Keratinocyte (primary cell): ENCODE data around the gene CDK13. TPM values are rescaled to one million over a fixed set of nuclear protein-coding genes. Genes with fewer than 3 reads are reported as not detected.

Source experiments
- DNase-seq: peaks from one replicate; pipeline ENCODE4 v3.0.0-alpha.2; 2011; ENCODE audit warnings: low read depth, missing footprints, low spot score
- FAIRE-seq: peaks from 2 replicates; lab custom pipeline; 2011; peaks lifted over from hg19 to GRCh38; lab: Jason Lieb, UNC
- H2AFZ ChIP-seq: 2 replicates; pipeline ENCODE4 v1.6.0; 2012; ENCODE audit warnings: low read length, control low read depth, inconsistent platforms; ENCODE audit not compliant: control insufficient read depth
- H3K27ac ChIP-seq: 2 replicates; pipeline ENCODE4 v1.5.1; 2011; ENCODE audit warnings: low read length; ENCODE audit not compliant: control insufficient read depth, insufficient read depth
- H3K27me3 ChIP-seq: 3 replicates; pipeline ENCODE4 v1.6.0; 2011; ENCODE audit warnings: low read length; ENCODE audit not compliant: control insufficient read depth, insufficient read depth; ENCODE audit errors: extremely low read depth
- H3K36me3 ChIP-seq, 2 experiments: 2 replicates in 1 of 2; 3 replicates in 1 of 2; pipeline ENCODE4 v1.5.1; 2011; ENCODE audit warnings: low read length in 2 of 2, mild to moderate bottlenecking in 1 of 2; ENCODE audit not compliant: control insufficient read depth in 2 of 2, insufficient read depth in 2 of 2; ENCODE audit errors: extremely low read depth in 1 of 2
- H3K4me1 ChIP-seq: 3 replicates; pipeline ENCODE4 v1.5.1; 2011; ENCODE audit warnings: low read length; ENCODE audit not compliant: control insufficient read depth, insufficient read depth; ENCODE audit errors: extremely low read depth
- H3K4me2 ChIP-seq: 3 replicates; pipeline ENCODE4 v1.6.0; 2011; ENCODE audit warnings: low read depth, low read length; ENCODE audit not compliant: control insufficient read depth, insufficient read depth; ENCODE audit errors: extremely low read depth
- H3K4me3 ChIP-seq, 3 experiments: fragments of 200-600 bp in 1 of 3; sonication (generic) in 1 of 3; 2 replicates in 2 of 3; 3 replicates in 1 of 3; pipeline ENCODE4 v1.5.1; 2011 to 2016; ENCODE audit warnings: low read length in 3 of 3, mild to moderate bottlenecking in 3 of 3, control low read depth in 2 of 3, inconsistent platforms in 1 of 3, low read depth in 1 of 3, mixed read lengths in 1 of 3, mixed run types in 1 of 3, moderate library complexity in 1 of 3; ENCODE audit not compliant: control insufficient read depth in 2 of 3, insufficient read depth in 2 of 3; ENCODE audit errors: extremely low read depth in 1 of 3
- H3K79me2 ChIP-seq: 2 replicates; pipeline ENCODE4 v1.6.0; 2012; ENCODE audit warnings: low read length; ENCODE audit not compliant: control insufficient read depth, insufficient read depth
- H3K9ac ChIP-seq: 3 replicates; pipeline ENCODE4 v1.6.0; 2011; ENCODE audit warnings: low read length; ENCODE audit not compliant: control insufficient read depth, insufficient read depth; ENCODE audit errors: extremely low read depth
- H3K9me1 ChIP-seq: 3 replicates; pipeline ENCODE4 v1.6.0; 2011; ENCODE audit warnings: low read length; ENCODE audit not compliant: control insufficient read depth, insufficient read depth; ENCODE audit errors: extremely low read depth
- H3K9me3 ChIP-seq: 2 replicates; pipeline ENCODE4 v1.5.1; 2012; ENCODE audit warnings: low read depth, low read length; ENCODE audit not compliant: control insufficient read depth
- H4K20me1 ChIP-seq: 3 replicates; pipeline ENCODE4 v1.6.0; 2011; ENCODE audit warnings: low read length; ENCODE audit not compliant: control insufficient read depth, insufficient read depth; ENCODE audit errors: extremely low read depth
- EZH2 ChIP-seq: IDR thresholded peaks from one replicate; pipeline ENCODE4 v1.6.1; 2012; ENCODE audit warnings: inconsistent platforms, mild to moderate bottlenecking, low read length, moderate library complexity
- dilution Hi-C: fragments of 300-500 bp; cut with MboI; formaldehyde crosslinking; loops from one replicate; pipeline ENCODE4 v1.7.0; 2020; ENCODE audit warnings: low sequenced_read_pairs; ENCODE audit not compliant: extremely low pct_ligation_motif_present
- polyA plus RNA-seq, 5 experiments: library from polyadenylated mRNA; depleted of rRNA in 3 of 5; stranded (reverse) in 3 of 5; stranded (forward) in 1 of 5; unstranded in 1 of 5; fragments of >200 nt; gene quantifications; 1 replicate in 1 of 5; 2 replicates in 3 of 5; 3 replicates in 1 of 5; pipeline versions ENCODE4 v1.2.1 to v1.2.3, GENCODE V29; 2011 to 2012; ENCODE audit warnings: missing spikeins in 2 of 5, low read depth in 1 of 5, low replicate concordance in 1 of 5
- TF ChIP-seq, protein P1 (sequence below), 3 experiments: IDR thresholded peaks in 1 of 3; conservative IDR thresholded peaks in 1 of 3; optimal IDR thresholded peaks in 1 of 3; 2 replicates in 2 of 3; 3 replicates in 1 of 3; pipeline versions ENCODE3 to v1.5.1; 2011; ENCODE audit warnings: low read length in 3 of 3, mild to moderate bottlenecking in 3 of 3, moderate library complexity in 2 of 3, control low read depth in 1 of 3, inconsistent platforms in 1 of 3; ENCODE audit not compliant: insufficient read depth in 2 of 3; ENCODE audit errors: extremely low read depth in 1 of 3

Gene CDK13
- polyA plus RNA-seq, 1 donor (not counting 4 experiments of a cell fraction or from before 2014, with no cell fraction given): 25.4 TPM

DNA sequence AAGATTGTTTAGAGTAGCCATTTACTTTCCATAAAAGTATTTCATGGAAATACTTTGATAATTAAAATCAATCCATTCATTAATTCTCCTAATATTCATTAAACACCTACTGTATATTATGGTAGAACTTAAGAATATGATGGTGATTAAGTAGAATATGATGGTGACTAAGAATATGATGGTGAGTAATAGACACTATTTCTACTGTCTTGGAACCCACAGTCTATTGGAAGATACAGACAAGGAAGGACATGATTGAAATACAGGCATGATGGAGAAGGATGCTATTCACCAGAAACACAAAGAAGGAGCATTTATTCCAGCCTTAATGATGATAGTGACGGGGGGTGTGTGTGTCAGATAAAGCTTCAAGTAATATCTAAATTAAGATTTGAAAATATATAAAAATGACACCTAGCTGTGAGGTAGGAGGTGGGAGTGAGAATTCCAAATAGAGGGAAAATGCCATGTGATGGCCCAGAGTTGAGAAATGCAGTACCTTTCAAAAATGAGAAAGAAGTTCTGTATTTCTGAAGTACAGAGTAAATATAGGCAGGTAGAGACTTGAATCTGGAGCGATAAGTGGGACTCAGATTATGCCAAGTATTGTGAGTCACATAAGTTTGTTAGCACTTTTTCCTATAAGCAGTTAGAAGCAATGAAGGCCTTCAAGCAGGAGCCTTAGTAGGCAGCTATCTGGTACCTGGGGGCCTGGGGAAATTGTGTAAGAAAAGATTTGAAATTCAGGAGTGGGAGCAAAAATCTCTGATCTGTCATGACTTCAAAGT lies 12.5 kb upstream of the CDK13 start:
- peak overlapping the region; percentile 72 for H3K4me2 ChIP-seq

DNA sequence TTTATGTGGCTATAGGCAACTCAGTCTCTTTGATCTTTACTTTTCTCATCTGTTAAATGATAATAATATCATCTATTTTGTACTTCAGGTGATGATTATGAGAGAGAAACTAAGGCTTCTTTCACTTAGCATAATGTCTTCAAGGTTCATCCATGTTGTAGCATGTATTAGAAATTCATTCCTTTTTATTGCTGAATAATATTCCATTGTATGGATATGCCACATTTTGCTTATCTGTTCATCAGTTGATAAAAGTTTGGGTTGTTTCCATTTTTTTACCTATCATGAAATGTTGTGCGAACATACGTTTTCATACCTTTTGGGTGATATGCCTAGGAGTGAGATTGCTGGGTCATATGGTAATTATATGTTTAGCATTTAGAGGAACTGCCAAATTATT lies 7.2 kb upstream of the CDK13 start:
- Histone ChIP-seq H3K36me3 (no peaks in the 10 kb centered on the region), H3K4me1 (no peaks in the 10 kb centered on the region), H4K20me1 (no peaks in the 10 kb centered on the region), H3K27me3 (no peaks in the 10 kb centered on the region), H3K27ac (no peak overlapping the region), H2AFZ (no peak overlapping the region), H3K9ac (no peak overlapping the region), H3K4me2 (no peak overlapping the region), H3K79me2 (no peaks in the 10 kb centered on the region), H3K9me3 (no peaks in the 10 kb centered on the region), H3K9me1 (no peaks in the 10 kb centered on the region), H3K4me3 (no peak overlapping the region)
- TF ChIP-seq, protein P1, sequence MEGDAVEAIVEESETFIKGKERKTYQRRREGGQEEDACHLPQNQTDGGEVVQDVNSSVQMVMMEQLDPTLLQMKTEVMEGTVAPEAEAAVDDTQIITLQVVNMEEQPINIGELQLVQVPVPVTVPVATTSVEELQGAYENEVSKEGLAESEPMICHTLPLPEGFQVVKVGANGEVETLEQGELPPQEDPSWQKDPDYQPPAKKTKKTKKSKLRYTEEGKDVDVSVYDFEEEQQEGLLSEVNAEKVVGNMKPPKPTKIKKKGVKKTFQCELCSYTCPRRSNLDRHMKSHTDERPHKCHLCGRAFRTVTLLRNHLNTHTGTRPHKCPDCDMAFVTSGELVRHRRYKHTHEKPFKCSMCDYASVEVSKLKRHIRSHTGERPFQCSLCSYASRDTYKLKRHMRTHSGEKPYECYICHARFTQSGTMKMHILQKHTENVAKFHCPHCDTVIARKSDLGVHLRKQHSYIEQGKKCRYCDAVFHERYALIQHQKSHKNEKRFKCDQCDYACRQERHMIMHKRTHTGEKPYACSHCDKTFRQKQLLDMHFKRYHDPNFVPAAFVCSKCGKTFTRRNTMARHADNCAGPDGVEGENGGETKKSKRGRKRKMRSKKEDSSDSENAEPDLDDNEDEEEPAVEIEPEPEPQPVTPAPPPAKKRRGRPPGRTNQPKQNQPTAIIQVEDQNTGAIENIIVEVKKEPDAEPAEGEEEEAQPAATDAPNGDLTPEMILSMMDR (optimal IDR thresholded peaks at IDR 0.05 in 1 of 3, IDR thresholded peaks at IDR 0.05 in 1 of 3, conservative IDR thresholded peaks at IDR 0.05 in 1 of 3; ENCODE audit: extremely low read depth in 1 of 3, insufficient read depth in 2 of 3, low read length in 3 of 3): no peak
- TF ChIP-seq EZH2: no peak
- FAIRE-seq: no peak
- dilution Hi-C loops: no loop called here
- DNase-seq: no peak

More for the DNA sequence above, 12.5 kb upstream of the CDK13 start:
- peaks cover 9% of the 10 kb centered on the region for H3K4me1 ChIP-seq
- H3K27me3 ChIP-seq: no peaks in the 10 kb centered on the region
- H3K79me2 ChIP-seq: no peaks in the 10 kb centered on the region
- DNase-seq (peak; percentile 42), FAIRE-seq (peak; percentile 88)
- no peaks in the 10 kb centered on the region for H4K20me1 ChIP-seq
- H3K9me3 ChIP-seq: no peaks in the 10 kb centered on the region
- TF ChIP-seq, protein P1 (optimal IDR thresholded peaks at IDR 0.05 in 1 of 3, IDR thresholded peaks at IDR 0.05 in 1 of 3, conservative IDR thresholded peaks at IDR 0.05 in 1 of 3; ENCODE audit: extremely low read depth in 1 of 3, insufficient read depth in 2 of 3, low read length in 3 of 3): no peak
- TF ChIP-seq EZH2: no peak
- H3K9me1 ChIP-seq: no peaks in the 10 kb centered on the region
- no peak overlapping the region for H2AFZ ChIP-seq
- no peaks in the 10 kb centered on the region for H3K36me3 ChIP-seq
- no peak overlapping the region for H3K4me3 ChIP-seq
- no peak overlapping the region for H3K9ac ChIP-seq
- peak overlapping the region; percentile 34 for H3K27ac ChIP-seq
- dilution Hi-C loops: no loop called here
